Measurements from ENCODE around the gene CRACDL.

- TF ChIP-seq CTCF (optimal IDR thresholded peaks at IDR 0.05 in 1 of 3, IDR thresholded peaks at IDR 0.05 in 1 of 3, conservative IDR thresholded peaks at IDR 0.05 in 1 of 3; ENCODE audit: extremely low read depth in 1 of 3, insufficient read depth in 2 of 3, low read length in 3 of 3) (no peak), EZH2 (IDR thresholded peaks at IDR 0.05; ENCODE audit: low read length) (no peak)
Observed at GRCh38 chr2:98932164-98932563, 3.9 kb downstream of the CRACDL start.

All from keratinocyte (primary cell).